GM19438 (cell line): ENCODE measurements around the gene MTHFSD.

Source experiments
- ATAC-seq: cut with Tn5 transposase; IDR thresholded peaks from one replicate; pipeline ENCODE4 v1.9.1; 2021; ENCODE audit warnings: low read depth; ENCODE audit not compliant: unreplicated experiment

The MTHFSD gene

DNA sequence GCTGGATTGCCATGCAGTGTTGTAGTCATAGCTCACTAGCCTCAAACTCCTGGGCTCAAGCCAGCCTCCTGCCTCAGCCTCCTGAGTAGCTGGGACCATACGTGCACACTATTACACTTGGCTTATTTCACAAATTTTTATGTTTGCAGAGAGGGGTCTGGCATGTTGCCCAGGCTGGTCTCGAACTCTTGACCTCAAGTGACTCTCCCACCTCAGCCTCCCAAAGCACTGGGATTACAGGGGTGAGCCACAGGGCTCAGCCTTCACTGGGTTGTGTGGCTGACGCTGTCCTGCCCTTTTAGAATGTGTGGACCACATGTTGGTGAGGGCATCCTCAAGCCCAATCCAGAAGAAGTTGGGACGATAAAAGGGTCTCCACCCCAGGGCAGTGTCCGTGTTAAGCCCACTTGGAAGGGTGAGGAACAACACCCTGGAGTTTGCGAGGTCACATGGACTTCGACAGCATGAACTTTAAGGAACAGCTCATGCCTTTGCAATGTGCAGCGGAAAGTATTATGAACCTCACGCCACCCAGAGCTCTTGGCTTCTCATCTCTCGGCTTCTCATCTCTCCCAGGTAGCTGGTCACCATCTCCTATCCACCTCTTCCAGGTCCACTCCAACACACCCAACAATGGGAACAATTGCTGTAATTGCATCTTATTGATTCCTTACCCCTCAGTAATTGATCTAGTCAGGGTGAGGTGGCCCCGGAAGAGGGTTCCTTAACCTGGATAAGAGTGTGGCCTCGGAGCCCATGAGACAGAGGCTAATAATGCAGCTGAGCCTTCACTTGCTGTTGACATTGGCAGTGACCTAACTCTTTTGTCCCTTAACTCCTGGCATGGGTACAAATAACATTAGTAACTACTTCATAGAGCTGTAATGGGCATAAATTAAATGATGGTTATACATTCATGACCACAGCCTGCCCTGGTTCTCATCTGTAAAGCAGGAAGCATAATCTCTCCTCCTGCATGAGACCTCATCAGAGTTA is 30.0 kb upstream of the MTHFSD start:
- no peak for ATAC-seq

DNA sequence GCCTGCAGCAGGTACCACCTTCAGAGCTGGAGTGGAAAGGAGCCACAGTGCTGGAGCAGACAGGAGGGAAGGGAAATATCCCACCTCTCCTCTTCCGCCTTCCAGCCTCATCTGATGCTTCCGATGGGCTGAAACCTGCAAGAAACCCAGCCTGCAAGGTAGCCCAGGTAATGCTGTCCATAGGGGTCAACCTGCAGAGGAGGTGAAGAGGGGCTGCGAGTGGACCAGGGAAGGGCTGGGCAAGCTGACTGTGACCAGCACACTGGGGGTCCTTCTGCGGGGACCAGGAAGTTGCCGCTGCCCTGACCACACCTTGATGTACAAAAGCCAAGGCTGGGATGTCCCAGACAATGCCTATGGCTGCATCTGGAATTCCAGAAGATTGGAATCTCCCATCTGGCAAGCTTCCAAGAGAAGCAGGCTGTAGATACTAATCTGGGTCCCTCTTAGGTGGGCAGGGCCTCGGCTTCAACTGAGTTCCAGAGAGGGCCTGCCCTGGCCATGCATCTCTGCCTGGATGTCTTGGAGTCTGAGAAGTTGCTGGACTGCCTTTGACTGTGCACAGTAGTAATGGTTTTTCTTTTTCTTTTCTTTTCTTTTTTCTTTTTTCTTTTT is 29.1 kb upstream of the MTHFSD start:
- ATAC-seq: no peak

- no peak for ATAC-seq
Observed at GRCh38 chr16:86581458-86581857, 26.4 kb upstream of the MTHFSD start.

DNA sequence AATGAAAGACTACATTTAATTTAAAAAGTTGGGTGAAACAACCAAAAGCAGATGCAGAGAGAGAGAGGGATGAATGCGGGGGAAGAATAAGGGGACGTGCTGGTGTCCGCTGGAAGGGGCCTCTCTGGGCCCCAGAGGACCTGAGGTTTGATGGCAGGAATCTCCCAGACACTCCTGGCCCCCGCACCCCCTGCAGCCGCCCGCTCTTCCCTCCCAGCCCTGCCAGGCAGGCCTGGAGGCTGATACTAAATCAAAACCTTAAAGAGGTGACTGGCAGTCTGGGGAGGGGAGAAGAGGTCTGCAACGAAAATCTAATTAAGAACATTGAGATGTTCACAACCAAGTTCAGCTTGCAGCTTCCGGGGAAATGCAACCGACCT is 25.7 kb upstream of the MTHFSD start:
- ATAC-seq: no peak

DNA sequence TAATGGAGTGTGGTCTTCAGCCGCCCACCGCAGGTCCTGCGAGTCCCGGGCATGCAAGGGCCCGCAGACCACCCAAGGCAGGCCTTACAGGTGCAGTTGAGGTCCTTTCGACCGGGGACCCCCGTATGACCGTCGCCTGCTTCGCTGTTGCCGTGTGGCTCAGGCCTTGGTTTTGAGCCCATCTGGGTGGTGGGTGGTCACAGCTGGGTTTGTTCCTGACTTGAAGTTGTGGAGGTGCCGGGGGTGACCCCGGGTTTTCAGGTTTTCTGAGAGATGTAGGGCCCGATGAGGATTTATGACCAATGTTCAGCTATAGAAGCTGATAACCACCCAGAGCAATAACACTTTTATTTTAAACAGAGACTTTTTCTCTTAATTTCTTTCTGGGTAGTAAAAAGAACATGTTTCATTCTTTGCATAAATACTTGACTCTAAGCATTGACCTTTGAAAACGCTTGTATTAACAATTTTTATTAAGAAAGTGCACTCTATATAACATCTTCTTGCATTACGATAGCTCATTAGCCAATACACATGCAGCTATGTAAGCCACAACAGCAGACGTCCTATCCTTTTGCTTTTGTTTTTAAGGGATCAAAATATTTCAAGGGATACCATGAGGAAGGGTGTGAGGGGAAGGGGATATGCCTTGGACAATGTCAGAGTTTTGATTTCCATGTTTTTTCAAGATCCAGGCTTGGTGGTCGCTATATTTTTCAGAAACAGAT is 25.2 kb upstream of the MTHFSD start:
- no peak for ATAC-seq

GRCh38 chr16:86579268-86580062 is 24.4 kb upstream of the MTHFSD start:
- no peak for ATAC-seq

GRCh38 chr16:86578611-86579267 is 23.7 kb upstream of the MTHFSD start:
- ATAC-seq: no peak

DNA sequence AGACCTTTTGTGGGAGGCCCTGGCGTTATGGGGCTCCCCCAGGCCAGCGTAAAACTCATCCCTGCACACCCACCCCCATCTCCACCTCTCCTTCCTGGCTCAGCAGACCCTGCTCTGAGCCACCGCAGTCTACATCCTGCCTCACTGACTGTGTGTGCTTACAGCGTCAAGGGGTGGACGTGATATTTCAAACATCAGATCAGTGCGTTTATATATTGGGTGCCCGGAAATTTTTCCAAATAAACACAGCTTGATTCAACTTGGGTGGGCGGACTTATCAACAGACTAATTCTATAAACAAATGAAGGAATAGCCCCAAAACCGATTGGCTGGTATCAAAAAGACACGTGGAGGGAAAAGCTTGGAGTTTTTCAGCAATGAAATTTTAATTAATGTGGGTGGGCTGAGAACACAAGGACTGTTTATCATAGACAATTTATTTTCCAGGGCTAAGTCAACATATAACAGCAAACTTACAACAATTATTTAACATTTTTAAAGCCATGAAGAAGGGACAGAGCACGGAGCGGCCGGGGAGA is 23.1 kb upstream of the MTHFSD start, which contains the start of gene FOXL1:
TSS of gene FOXL1 (plus strand) at position 489 of the 539 bp plus-strand sequence. CDS start 175 bp downstream, outside the sequence.
- ATAC-seq: no peak

DNA sequence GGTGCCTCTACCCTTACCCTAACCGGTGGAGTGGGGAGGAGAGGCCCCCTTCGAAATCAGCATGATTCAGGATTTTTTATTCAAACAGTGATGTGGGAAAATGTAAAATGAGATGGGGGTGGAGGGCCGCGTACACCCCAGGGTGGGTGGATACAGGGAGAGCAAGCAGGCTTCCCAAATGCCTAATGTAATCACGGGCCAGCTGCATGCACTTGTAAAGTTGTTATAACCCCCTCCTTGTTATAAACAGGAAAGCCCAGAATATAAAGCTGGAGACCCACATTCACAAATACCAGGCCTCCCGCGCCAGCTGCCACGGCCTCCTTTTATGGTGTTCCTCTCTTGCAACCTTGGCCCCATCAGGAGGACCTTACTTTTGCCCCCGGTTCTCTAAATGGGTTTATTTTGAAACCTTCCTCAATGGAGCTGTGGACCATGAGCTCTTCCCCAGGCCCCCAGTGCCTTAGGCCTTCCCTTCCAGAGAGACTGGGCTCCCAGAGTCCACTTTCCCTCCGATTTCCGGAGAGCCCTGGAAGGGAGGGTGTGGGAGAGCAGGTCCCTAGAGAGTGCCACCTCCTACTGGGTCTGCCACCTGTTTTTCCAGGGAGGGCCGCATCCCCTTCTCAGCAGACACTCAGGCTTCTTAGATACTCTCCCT is 22.4 kb upstream of the MTHFSD start:
- no peak for ATAC-seq

DNA sequence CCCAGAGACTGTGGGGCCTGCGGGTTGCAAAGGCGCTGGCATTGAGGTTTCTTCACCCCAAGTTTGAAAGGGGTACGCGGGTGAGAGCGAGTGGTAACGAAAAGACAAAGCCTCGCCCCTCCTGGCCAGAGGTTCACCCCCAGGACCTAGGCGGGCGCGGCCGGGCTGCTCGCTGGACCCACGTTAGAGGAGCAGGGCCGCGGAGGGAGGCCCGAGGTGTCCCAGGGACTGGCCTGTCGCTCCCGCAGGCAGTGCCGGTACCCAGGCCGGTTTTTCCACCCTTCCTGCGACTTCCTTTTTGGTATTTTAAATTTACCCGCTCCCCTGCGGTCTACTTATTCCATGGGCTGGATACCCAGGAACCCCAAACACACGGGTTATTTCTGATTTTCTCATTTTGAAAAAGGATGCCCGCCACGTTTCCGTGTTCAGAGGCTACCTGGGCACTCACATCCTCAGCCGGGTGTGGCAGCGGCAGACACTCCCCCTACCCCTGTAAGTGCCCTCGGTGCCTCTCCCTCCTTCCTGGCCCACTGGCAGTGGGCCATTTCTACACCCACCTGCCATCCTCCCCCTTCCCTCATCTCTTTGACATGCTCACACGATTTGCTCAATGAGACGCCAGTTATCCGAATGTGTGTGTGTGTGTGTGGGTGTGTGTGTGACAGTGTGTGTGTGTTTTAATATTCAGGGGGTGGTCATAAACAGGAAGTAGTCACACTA is 21.7 kb upstream of the MTHFSD start:
- no peak for ATAC-seq

- ATAC-seq: peak; percentile 72
Observed at GRCh38 chr16:86575754-86576557, 20.9 kb upstream of the MTHFSD start.

DNA sequence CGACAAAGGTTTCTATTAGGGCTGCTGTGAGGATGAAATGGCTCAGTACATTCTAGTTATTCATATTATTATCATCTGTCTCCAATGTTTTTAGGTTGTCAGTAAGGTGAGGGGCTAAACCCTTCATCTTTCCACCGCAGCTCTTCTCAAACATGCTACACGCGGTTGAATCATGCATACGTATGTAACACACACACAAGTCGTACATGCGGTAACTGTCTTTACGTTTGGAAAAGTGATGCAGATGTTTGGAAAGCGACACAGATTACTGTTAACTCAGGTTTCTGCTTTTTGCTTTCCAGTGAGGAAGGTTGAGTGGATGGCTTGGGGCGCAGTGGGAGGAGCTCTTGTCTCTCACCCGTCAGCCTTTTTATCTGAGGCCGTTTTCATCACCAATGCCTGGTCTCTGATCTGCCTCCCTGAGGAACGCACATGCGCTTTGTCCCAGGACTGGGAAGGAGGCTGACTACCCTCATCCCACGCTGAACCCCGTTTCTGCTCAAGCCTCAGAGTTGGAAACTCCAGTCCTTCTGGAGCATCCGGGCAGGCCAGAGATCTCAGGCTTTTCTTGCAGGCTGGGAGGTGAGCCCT is 20.2 kb upstream of the MTHFSD start:
- no peak for ATAC-seq

- ATAC-seq: no peak
Observed at GRCh38 chr16:86574646-86575045, 19.6 kb upstream of the MTHFSD start.

DNA sequence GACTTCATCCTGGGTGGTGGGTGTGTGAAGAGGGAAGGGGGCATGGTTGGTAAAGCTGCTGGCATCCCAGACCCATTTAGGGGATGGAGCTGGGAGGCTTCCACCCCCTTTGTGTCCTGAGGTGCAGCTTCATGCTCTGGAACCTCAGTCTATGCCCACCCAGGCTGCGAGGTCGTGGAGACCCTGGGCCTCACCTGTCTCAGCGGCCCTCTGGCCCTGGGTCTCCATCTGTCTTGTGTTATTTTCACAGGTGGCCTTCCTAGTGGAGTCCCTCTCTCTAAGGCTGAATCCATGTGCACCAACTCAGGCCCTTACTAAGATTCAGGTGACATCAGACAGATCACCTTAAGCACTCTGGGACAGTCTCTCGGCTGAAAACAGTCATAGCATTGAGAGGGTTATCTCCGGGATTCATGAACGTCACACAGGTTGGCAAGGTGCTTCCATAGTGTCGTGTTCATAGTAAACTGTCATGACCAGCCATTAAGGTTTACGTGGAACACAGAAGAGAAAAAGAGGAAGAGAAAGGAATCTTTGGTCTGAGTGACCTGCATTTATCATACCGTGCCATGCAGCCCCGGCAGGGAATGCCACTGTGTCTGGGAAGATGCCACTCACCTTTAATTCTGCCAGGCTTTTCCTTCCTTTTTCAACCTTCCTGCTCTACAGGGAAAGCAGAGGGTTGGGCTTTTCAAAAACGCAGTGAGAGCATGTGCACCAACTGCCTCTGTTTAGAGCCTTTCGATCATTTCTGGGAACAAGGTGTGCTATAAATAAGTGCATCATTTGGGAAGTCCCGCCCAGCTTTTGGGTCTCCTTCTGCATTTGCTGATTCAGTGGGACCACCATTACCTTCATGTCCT is 18.8 kb upstream of the MTHFSD start:
- ATAC-seq: no peak

GRCh38 chr16:86573215-86573614 is 18.2 kb upstream of the MTHFSD start:
- ATAC-seq: no peak

GRCh38 chr16:86572606-86573005 is 17.6 kb upstream of the MTHFSD start:
- ATAC-seq: no peak
